GM11168 (cell line): Measurements from ENCODE around the gene MS4A8.
"Not testable (repeated sequence)": the region's sequence is repeated elsewhere in the genome, so short reads cannot be mapped to it uniquely, and the experiment has no call there.

ENCODE experiments used
- in situ Hi-C: fragments of 300-500 bp; cut with MboI; formaldehyde crosslinking; loops from one replicate; pipeline ENCODE4 v1.12.0; 2022; ENCODE audit warnings: low sequenced_read_pairs; ENCODE audit not compliant: unreplicated experiment

MS4A8 gene

GRCh38 chr11:60720460-60720859 is 21.0 kb downstream of the MS4A8 start:
- in situ Hi-C loops, result no loop called here

- in situ Hi-C loops, result no loop called here
These were observed 25.0 kb downstream of the MS4A8 start, which contains the start of gene MS4A18 for GRCh38 chr11:60724420-60724819. Gene MS4A18 (plus strand): TSS chr11:60724720.

- in situ Hi-C loops, result no loop called here
These were observed 26.2 kb downstream of the MS4A8 start for GRCh38 chr11:60725592-60725991.

- in situ Hi-C loops, result no loop called here
These were observed 32.2 kb downstream of the MS4A8 start for GRCh38 chr11:60731586-60731985.

DNA sequence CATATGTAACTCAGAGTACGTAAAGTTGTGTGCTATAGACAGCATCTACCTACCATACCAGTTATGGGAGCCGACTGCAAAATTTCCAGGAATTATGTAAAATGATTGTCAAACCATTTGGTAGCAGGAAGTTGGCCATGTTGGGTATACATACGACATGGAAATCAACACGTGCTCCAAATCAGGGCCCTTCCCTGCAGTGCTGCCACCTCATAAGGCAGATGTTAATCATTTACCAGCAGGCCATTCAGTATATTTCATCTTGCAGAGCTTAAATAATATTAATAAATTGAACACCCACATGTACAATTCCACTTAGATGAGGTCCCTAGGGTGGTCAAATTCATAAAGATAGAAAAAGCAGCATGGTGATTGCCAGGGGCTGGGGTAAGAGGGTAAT is 34.9 kb downstream of the MS4A8 start:
- in situ Hi-C loops, result no loop called here

DNA sequence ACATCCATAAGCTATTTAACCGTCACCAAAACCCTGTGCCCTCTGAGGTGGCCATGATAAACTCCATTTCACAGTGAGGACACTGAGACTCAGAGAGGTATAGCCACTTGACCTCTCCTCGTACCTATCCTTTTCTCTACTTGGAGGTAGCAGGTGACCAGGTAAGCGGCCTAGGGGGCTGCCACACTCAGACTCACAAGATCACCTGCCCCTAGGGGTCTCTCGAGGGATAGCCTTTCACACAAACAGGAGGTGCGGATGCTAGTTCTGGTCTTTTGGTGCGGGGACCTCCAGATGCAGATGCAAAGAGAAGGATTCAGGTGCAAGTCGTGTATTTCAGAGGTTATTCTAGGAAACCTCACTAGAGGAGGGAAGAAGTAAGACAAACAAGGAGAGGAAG is 39.7 kb downstream of the MS4A8 start:
- in situ Hi-C loops, result no loop called here

DNA sequence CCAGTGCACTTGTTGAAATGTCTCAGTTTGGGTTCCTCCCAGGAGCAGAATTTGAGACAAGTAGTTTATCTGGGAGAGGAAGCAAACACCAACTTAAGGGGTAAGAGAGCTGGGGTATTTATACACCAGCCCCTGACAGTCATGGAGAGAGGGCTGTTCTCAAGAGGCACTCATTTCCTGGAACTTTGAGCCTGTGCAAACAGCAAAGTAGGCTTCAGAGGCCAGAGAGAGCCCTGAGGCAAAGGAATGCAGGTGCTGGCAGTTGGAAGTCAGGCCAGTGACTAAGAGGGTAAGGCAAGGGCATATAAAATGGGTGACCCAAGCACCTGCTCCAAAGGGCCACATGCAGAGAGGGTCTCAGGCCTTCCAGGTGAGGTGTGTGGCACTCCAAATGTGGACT is 41.2 kb downstream of the MS4A8 start:
- in situ Hi-C loops, result no loop called here

- in situ Hi-C loops, result no loop called here
These were observed 42.0 kb downstream of the MS4A8 start for GRCh38 chr11:60741421-60741820.

GRCh38 chr11:60743058-60743457 is 43.6 kb downstream of the MS4A8 start:
- in situ Hi-C loops, result no loop called here

DNA sequence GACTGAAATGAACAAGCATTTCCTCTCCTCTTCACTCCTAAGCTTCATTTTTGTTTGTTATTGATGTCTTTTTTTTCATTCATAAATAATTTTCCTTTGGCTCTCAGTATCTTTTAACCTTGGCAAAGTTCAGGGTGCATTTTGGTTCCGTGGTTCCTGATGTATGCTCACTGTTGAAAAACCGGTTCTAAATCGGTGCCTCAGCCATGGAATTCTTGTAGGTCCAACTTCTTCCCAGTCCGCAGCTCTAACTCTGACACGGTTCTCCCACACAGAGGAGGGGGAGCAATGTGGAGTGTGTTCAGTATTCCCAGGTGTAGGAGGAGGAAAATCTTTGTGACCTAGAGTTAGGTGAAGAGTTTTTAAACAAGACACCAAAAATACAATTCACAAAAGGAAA is 44.7 kb downstream of the MS4A8 start:
- in situ Hi-C loops, result no loop called here

GRCh38 chr11:60747359-60747873 is 48.0 kb downstream of the MS4A8 start:
- in situ Hi-C loops, result no loop called here

DNA sequence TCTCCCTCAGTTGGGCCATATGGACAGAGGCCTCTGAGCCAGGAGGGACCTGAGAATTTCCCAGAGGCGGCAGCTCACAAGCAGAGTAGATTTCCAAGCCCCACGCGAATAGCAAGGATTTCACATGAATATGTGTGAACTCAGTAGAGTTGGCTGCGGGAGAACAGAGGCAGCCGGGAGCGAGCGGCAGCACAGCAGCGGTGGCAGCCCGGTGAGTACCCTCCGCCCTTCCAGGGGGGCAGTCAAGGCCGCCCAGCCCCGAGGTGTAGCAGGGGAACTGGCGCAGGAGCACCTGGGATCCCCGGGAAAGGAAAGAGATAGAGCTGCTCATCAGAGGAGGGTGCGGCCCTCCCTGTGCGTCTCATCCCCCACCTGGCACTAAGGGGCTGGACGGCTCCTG is 48.8 kb downstream of the MS4A8 start:
- in situ Hi-C loops, result no loop called here

DNA sequence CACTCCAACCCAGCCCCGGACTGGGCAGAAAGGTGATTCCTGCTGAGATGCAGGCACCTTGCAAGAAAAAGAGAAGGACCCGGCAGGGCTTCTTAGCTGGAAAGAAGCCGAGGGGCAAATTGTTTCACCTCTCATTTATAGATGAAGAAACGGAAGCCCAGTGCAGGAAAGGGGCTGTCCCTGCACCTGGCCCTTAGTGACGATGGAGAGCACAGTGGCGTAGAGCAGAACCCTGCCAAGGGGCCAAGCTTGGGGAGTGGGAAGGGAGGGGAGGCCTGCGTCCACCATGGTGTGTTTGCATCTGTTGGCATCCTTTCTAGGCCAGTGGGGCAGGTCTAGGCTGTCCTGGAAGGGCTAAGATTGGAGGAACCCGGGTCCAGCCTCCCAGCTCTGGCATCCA is 49.4 kb downstream of the MS4A8 start:
- in situ Hi-C loops, result no loop called here

- in situ Hi-C loops, result no loop called here
These were observed 51.5 kb downstream of the MS4A8 start for GRCh38 chr11:60750911-60751310.

DNA sequence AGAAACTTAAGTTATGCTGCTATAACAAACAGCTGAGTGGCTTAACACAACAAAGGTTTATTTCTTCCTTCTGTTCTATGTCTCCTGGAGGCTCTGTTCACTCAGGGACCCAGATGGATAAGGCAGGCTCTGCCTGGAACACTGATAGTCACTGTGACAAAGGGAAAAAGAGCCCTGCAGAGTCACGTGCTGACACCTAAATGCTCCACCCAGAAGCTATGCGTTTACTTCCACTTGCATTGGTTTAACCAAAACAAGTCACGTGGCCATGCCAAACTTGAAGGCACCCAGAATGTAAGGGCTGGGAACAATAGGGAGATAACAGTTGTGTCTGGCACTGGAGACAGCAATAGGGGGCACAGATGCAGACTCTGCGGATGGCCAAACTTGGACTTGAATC is 53.9 kb downstream of the MS4A8 start:
- in situ Hi-C loops, result no loop called here

DNA sequence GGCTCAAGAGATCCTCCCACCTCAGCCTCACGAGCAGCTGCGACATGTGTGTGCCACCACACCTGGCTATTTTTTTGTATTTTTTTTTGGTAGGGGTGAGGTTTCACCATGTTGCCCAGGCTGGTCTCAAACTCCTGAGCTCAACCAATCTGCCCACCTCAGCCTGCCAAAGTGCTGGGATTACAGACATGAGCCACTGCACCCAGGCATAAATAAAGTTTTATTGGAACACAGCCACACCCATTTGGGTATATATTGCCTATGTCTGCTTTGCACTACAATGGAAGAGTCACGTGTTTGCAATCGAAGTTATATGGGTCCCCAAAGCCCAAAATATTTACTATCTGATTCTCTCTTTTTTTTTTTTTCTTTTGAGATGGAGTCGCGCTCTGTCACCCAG is 55.5 kb downstream of the MS4A8 start:
- in situ Hi-C loops, result no loop called here

- in situ Hi-C loops, result no loop called here
These were observed 57.1 kb downstream of the MS4A8 start, which contains the start of gene MS4A15 for GRCh38 chr11:60756307-60757032. Gene MS4A15 (plus strand): TSS chr11:60756867. CDS start chr11:60763734, 6,867 bp downstream.

DNA sequence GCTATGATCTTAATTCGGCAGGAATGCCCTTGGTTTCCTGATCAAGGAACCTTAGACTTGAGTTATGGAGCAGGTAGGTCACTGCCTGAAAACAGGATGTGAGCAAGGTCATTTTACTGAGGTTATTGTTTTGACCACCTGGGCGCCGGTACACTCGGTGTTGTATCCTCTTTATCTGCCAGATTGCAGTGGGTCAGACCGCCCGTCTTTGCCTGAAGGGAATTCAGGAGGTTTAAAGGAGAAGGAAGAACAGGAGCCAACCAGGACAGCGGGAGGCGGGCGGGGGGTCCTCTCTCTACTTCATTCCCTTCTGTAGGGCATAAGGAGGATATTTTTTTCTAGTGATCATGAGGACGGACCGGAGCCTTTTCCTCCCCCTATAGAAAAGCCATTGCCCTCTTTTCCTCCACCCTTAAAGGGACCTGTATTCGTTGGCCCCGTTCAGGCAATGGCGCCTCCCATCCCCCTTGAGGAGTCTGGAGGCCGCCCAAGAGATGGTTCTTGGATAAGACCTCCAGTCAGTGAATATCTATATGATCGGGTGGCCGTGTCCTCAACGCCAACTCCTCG is 57.9 kb downstream of the MS4A8 start:
- in situ Hi-C loops, result no loop called here

DNA sequence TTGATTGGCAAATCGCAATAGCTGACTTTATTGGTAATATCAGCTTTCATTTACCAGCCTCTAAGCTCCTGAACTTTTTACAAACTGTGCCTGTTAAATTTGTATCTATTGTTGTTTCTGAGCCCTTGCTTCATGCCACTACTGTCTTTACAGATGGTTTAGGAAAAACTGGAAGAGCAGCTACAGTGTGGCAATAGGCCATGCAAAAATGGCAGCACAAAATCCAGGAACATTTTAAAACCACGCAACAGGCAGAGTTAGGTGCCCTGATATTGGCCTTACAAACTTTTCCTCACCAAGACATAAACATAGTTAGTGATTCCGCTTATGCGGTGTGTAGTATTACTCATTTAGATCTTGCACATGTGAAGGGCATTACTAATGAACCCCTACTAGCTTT is 59.3 kb downstream of the MS4A8 start:
- in situ Hi-C loops, result not testable (repeated sequence)

DNA sequence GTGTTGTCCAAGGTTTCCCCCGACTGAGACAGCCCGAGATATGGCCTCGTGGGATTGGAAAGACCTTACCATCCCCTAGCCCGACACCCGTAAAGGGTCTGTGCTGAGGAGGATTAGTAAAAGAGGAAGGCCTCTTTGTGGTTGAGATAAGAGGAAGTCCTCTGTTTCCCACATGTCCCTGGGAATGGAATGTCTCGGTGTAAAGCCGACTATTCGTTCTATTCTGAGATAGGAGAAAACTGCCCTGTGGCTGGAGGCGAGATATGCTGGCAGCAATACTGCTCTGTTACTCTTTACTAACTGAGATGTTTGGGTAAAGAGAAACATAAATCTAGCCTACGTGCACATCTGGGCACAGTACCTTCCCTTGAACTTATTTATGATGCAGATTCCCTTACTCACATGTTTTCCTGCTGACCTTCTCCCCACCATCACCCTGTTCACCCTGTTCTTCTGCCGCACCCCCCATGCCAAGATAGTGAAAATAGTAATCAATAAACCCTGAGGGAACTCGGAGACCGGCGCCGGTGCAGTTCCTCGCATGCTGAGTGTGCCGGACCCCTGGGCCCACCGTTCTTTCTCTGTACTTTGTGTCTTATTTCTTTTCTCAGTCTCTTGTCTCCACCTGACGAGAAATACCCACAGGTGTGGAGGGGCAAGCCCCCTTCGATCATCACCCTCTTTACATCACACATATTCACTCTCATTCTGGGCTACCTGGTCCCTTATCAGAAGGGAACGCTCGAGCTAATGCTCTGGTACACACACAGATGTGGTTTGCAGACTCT is 60.2 kb downstream of the MS4A8 start:
- in situ Hi-C loops, result not testable (repeated sequence)
